GM21619 (cell line): ENCODE data around the gene LMF1.
"Not testable (repeated sequence)": the region's sequence is repeated elsewhere in the genome, so short reads cannot be mapped to it uniquely, and the experiment has no call there.

Experiments
- ATAC-seq: cut with Tn5 transposase; IDR thresholded peaks from one replicate; pipeline ENCODE4 v1.9.1; 2021; ENCODE audit not compliant: unreplicated experiment

LMF1 gene

GRCh38 chr16:883340-883739 lies 87.4 kb downstream of the LMF1 start:
- no peak for ATAC-seq

- not testable (repeated sequence) for ATAC-seq
Observed at GRCh38 chr16:882671-883070, 88.1 kb downstream of the LMF1 start.

GRCh38 chr16:882256-882655 lies 88.5 kb downstream of the LMF1 start:
- no peak for ATAC-seq

- ATAC-seq, result no peak
Observed at GRCh38 chr16:881219-882097, 89.3 kb downstream of the LMF1 start.

- ATAC-seq, result no peak
Observed at GRCh38 chr16:880471-881171, 90.2 kb downstream of the LMF1 start.

- ATAC-seq, result no peak
Observed at GRCh38 chr16:879986-880385, 90.8 kb downstream of the LMF1 start.

GRCh38 chr16:879461-879861 lies 91.3 kb downstream of the LMF1 start:
- ATAC-seq, result no peak

- no peak for ATAC-seq
Observed at GRCh38 chr16:878886-879285, 91.9 kb downstream of the LMF1 start.

GRCh38 chr16:878072-878784 lies 92.6 kb downstream of the LMF1 start:
- no peak for ATAC-seq

- no peak for ATAC-seq
Observed at GRCh38 chr16:877242-878071, 93.3 kb downstream of the LMF1 start.

- ATAC-seq, result no peak
Observed at GRCh38 chr16:876523-877241, 94.1 kb downstream of the LMF1 start.

GRCh38 chr16:876041-876335 lies 94.8 kb downstream of the LMF1 start:
- ATAC-seq, result no peak

GRCh38 chr16:875182-876040 lies 95.4 kb downstream of the LMF1 start:
- no peak for ATAC-seq

GRCh38 chr16:874366-875181 lies 96.2 kb downstream of the LMF1 start:
- no peak for ATAC-seq

- no peak for ATAC-seq
Observed at GRCh38 chr16:873889-874288, 96.9 kb downstream of the LMF1 start.

- no peak for ATAC-seq
Observed at GRCh38 chr16:873243-873661, 97.5 kb downstream of the LMF1 start.

GRCh38 chr16:872436-873242 lies 98.1 kb downstream of the LMF1 start:
- no peak for ATAC-seq
